ENCODE data around the gene SLC7A8.

SLC7A8 gene

DNA sequence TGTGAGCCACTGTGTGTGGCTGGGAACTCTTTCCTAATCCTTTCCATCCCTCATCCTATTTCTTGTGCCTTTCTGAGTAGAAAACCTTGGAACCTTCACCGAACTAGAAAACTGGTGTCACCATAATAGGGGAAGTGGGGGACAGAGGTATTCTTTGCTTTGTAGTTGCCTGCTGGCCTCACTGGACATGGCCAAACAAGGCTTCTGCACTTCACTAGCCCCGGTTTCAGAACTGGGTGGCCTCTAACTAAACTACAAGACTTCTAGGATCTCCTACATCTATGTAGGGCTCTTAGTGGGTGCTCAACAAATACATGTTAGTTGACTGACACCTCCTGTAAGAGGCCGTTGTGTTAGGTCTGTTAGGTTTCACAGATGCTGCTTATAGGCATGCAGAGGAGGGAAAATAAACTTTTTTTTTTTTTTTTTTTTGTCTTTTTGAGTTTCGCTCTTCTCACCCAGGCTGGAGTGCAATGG, 78.1 kb downstream of the SLC7A8 start:
- TF ChIP-seq, protein P1, sequence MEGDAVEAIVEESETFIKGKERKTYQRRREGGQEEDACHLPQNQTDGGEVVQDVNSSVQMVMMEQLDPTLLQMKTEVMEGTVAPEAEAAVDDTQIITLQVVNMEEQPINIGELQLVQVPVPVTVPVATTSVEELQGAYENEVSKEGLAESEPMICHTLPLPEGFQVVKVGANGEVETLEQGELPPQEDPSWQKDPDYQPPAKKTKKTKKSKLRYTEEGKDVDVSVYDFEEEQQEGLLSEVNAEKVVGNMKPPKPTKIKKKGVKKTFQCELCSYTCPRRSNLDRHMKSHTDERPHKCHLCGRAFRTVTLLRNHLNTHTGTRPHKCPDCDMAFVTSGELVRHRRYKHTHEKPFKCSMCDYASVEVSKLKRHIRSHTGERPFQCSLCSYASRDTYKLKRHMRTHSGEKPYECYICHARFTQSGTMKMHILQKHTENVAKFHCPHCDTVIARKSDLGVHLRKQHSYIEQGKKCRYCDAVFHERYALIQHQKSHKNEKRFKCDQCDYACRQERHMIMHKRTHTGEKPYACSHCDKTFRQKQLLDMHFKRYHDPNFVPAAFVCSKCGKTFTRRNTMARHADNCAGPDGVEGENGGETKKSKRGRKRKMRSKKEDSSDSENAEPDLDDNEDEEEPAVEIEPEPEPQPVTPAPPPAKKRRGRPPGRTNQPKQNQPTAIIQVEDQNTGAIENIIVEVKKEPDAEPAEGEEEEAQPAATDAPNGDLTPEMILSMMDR (IDR thresholded peaks at IDR 0.05; ENCODE audit: control insufficient read depth, insufficient read depth, low read depth, low read length, missing control alignments), result no peak
- H3K4me3 ChIP-seq (ENCODE audit: control insufficient read depth, low read depth, low read length), result no peak overlapping the region
- DNase-seq (ENCODE audit: low read depth), result no peak

DNA sequence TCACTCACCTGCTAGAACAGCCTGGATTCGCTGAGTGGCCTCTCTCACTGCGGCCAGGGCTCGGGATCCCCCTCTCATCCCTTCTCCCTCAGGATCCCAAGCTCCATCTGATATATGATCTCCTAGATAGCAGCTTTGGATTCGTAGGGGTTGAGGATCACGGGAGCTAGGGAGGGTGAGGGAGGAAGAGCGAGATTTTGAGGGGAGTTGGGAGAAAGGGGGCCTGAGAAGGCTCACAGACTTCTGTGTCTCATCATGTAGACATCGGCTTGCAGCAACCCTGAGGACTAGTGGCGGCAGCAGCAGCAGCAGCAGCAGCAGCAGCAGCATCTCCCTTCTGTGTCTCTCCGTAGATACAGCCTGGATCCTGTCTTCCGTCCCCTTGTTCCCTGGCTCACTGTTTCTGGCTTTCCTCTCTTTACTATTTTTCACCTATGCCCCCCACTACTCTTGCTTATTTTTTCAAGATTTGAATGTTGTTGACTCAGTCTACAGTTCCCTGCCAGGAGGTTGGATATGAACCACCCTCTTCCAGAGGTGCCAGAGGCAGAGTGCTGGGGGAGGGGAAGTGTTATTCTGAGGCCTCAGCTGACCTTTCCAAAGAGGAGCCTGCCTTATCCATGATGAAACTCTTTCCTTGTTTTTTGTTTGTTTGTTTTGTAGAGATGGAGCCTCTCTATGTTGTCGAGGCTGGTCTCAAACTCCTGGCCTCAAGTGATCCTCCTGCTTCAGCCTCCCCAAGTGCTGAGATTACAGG, 78.7 kb downstream of the SLC7A8 start, which contains the start of gene CIROP:
Gene CIROP, minus strand, starts transcription at position 399 of the 757 bp plus-strand sequence. Its CDS starts 69 bp downstream, at position 330.
- DNase-seq (ENCODE audit: low read depth), result no peak
- TF ChIP-seq, protein P1 (IDR thresholded peaks at IDR 0.05; ENCODE audit: control insufficient read depth, insufficient read depth, low read depth, low read length, missing control alignments), result no peak
- no peak within 1 kb of the TSS for H3K4me3 ChIP-seq (ENCODE audit: control insufficient read depth, low read depth, low read length)

DNA sequence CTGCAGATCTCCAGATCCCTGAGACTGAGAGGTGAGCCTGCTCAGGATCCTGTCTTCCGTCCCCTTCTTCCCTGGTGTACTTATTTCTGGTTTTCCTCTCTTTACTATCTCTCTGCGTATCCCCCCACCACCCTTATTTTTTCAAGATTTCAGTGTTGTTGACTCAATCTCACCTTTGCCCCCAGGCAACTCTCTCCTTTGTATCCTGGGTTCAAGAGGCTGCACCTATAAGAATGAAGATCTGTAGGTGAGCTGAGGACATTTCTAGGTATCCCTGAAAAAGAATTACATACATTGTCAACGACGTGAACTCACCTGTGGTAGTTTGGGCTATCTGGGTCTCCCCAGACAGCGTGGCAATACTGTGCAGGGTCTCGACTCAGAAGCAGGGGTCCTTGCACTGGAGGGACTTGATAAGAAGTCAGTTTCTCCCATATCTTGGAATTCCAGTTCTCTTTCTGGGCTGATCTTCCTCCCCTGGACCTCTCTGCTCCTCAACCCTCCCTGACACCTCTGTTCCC, 79.3 kb downstream of the SLC7A8 start:
- TF ChIP-seq, protein P1 (IDR thresholded peaks at IDR 0.05; ENCODE audit: control insufficient read depth, insufficient read depth, low read depth, low read length, missing control alignments), result no peak
- no peak overlapping the region for H3K4me3 ChIP-seq (ENCODE audit: control insufficient read depth, low read depth, low read length)
- no peak for DNase-seq (ENCODE audit: low read depth)

DNA sequence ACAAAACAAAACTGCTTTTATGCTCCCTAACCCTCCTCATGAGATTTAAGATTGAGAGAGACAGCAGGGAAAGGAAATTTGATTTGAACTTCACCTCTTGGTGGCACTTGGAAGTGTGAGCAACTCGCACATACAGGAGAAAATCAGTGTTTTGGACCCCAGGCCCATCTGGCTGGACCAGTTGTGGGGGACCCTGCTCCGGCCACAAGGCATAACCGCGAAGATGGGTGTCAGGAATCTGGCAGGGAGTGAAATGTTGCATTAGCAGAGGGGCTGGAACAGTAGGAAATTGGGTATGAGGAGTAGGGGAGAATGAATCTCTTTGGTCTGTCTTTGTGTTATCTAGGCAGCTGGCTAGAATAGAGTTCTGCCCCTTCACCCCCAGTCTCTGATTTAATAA, 79.9 kb downstream of the SLC7A8 start:
- H3K4me3 ChIP-seq (ENCODE audit: control insufficient read depth, low read depth, low read length), result no peak overlapping the region
- TF ChIP-seq, protein P1 (IDR thresholded peaks at IDR 0.05; ENCODE audit: control insufficient read depth, insufficient read depth, low read depth, low read length, missing control alignments), result no peak
- no peak for DNase-seq (ENCODE audit: low read depth)

DNA sequence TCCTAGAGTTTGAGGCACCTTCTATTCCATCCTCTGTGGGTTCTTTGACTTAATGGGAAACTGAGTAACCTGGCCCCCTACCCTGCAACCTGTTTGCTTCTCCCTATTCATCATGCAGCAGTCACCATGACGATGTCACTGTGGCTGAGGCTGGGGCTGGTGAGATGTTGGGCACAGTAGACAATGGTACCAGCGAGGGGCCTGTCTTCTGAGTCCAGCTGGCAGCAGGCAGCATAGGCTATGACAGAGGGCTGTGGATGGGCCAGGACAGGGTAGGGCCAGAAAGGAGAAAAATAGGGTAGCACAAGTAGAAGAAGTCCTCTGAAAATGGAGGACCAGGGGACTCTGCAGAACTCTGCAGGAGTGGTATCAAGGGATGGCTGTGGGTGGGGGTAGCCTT, 80.7 kb downstream of the SLC7A8 start:
- H3K4me3 ChIP-seq (ENCODE audit: control insufficient read depth, low read depth, low read length), result no peak overlapping the region

DNA sequence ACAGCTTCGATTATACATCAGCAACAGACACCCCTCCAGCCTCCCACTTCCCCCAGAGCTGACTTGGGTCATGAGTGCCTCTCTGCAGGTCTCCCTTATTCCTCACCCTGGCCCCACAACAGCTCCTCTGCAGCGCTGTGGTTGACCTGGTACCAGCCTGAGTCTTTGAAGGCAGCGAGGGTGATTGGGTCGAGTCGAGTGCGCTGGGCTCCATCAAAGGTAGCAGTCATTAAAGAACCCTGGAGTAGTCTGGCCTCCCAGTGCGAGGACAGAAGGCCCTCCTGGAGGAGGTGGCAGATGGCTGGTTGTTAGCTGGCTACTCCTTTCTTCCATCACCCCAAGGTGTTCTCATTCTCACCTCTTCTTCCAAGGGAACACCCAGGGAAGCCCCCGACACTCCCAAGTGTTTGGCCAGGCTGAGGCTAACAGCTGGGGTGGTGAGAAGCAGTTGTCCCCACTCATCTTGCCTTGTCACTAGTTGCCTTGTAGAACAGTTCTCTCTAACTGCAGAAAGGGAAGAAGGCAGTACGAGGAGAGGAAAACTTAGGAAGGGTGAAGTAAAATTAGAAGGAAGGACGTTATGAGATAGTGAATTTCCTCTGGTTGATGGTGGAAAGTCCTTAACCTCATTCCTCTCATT, 81.4 kb downstream of the SLC7A8 start:
- H3K4me3 ChIP-seq (ENCODE audit: control insufficient read depth, low read depth, low read length), result no peak overlapping the region
- DNase-seq (ENCODE audit: low read depth), result no peak
- TF ChIP-seq, protein P1 (IDR thresholded peaks at IDR 0.05; ENCODE audit: control insufficient read depth, insufficient read depth, low read depth, low read length, missing control alignments), result no peak

More for the DNA sequence above, 80.7 kb downstream of the SLC7A8 start:
- no peak for DNase-seq (ENCODE audit: low read depth)
- TF ChIP-seq, protein P1 (IDR thresholded peaks at IDR 0.05; ENCODE audit: control insufficient read depth, insufficient read depth, low read depth, low read length, missing control alignments), result no peak

Data from AG09309 (cell line).